ENCODE results near the gene STMND1. TPM values are rescaled to one million over a fixed set of nuclear protein-coding genes. Genes with fewer than 3 reads are reported as not detected.
"Not testable (repeated sequence)": the region's sequence is repeated elsewhere in the genome, so short reads cannot be mapped to it uniquely, and the experiment has no call there.

Gene STMND1
- total and polyA plus RNA-seq, 8 donors, result 0.78 to 6.5 (median 3.5) TPM; not detected in 1

- intact Hi-C loops (cut with DNase I), result no loop called here
- H3K27ac ChIP-seq, result no peak overlapping the region
- H3K36me3 ChIP-seq, result no peaks in the 10 kb centered on the region
- no peaks in the 10 kb centered on the region for H3K27me3 ChIP-seq
- no peak overlapping the region for H3K4me3 ChIP-seq
- DNase-seq (no peak), ATAC-seq (no peak)
- TF ChIP-seq CTCF (IDR thresholded peaks at IDR 0.05), result no peak
- peaks cover 0 to 9% of the 10 kb centered on the region in 2 donors for H3K9me3 ChIP-seq
- no peaks in the 10 kb centered on the region for H3K4me1 ChIP-seq
Observed at GRCh38 chr6:17066610-17067009, 35.2 kb upstream of the STMND1 start.

- H3K27me3 ChIP-seq; H3K4me1 ChIP-seq; H3K9me3 ChIP-seq; H3K27ac ChIP-seq; H3K36me3 ChIP-seq; DNase-seq; intact Hi-C loops (cut with DNase I); H3K4me3 ChIP-seq; ATAC-seq: not testable (repeated sequence)
Observed at GRCh38 chr6:17068972-17069371, 32.9 kb upstream of the STMND1 start.

GRCh38 chr6:17070400-17070799, 31.4 kb upstream of the STMND1 start:
- H3K27ac ChIP-seq; H3K4me3 ChIP-seq; intact Hi-C loops (cut with DNase I); H3K4me1 ChIP-seq; DNase-seq; H3K27me3 ChIP-seq; H3K9me3 ChIP-seq; H3K36me3 ChIP-seq; ATAC-seq: not testable (repeated sequence)

GRCh38 chr6:17073596-17073995, 28.3 kb upstream of the STMND1 start:
- H3K36me3 ChIP-seq, result not testable (repeated sequence)

GRCh38 chr6:17081273-17081672, 20.6 kb upstream of the STMND1 start:
- no peaks in the 10 kb centered on the region for H3K36me3 ChIP-seq
- ATAC-seq (no peak), DNase-seq (no peak)
- no peak overlapping the region for H3K4me3 ChIP-seq
- H3K9me3 ChIP-seq, result peaks cover 0 to 4% of the 10 kb centered on the region in 2 donors
- H3K4me1 ChIP-seq, result no peaks in the 10 kb centered on the region
- no peaks in the 10 kb centered on the region for H3K27me3 ChIP-seq
- no peak overlapping the region for H3K27ac ChIP-seq
- no peak for TF ChIP-seq CTCF (IDR thresholded peaks at IDR 0.05)
- intact Hi-C loops (cut with DNase I), result loop anchor here in 1 of 2 donors (10.0 kb wide), 1 partner anchor 316 kb away; the partner anchor contains the start of gene ATXN1

More at GRCh38 chr6:17073596-17073995, 28.3 kb upstream of the STMND1 start:
- ATAC-seq (peak; percentile 96), DNase-seq (peak in 1 of 4 donors; percentile 43)
- intact Hi-C loops (cut with DNase I); H3K4me1 ChIP-seq; H3K4me3 ChIP-seq; H3K27me3 ChIP-seq; H3K27ac ChIP-seq: not testable (repeated sequence)
- peaks cover 0 to 18% of the 10 kb centered on the region in 2 donors for H3K9me3 ChIP-seq

- no peak for DNase-seq
- H3K4me3 ChIP-seq, result no peak overlapping the region
- no peak for ATAC-seq
- no peaks in the 10 kb centered on the region for H3K36me3 ChIP-seq
- no peaks in the 10 kb centered on the region for H3K9me3 ChIP-seq
- no peak overlapping the region for H3K27ac ChIP-seq
- TF ChIP-seq CTCF (IDR thresholded peaks at IDR 0.05), result no peak
- no peaks in the 10 kb centered on the region for H3K4me1 ChIP-seq
- intact Hi-C loops (cut with DNase I), result loop anchor here in 1 of 2 donors (10.0 kb wide), 1 partner anchor 317 kb away; the partner anchor contains the start of gene ATXN1
- H3K27me3 ChIP-seq, result peaks cover 0 to 3% of the 10 kb centered on the region in 2 donors
Observed at GRCh38 chr6:17081860-17082508, 19.9 kb upstream of the STMND1 start.

GRCh38 chr6:17083397-17083796, 18.5 kb upstream of the STMND1 start:
- no peak for ATAC-seq
- no peak overlapping the region for H3K4me3 ChIP-seq
- DNase-seq, result no peak
- H3K9me3 ChIP-seq, result no peaks in the 10 kb centered on the region
- H3K36me3 ChIP-seq, result no peaks in the 10 kb centered on the region
- peaks cover 0 to 6% of the 10 kb centered on the region in 2 donors for H3K27me3 ChIP-seq
- no peaks in the 10 kb centered on the region for H3K4me1 ChIP-seq
- TF ChIP-seq CTCF (IDR thresholded peaks at IDR 0.05), result no peak
- intact Hi-C loops (cut with DNase I), result loop anchor here in 1 of 2 donors (10.0 kb wide), 1 partner anchor 319 kb away; the partner anchor contains the start of gene ATXN1
- no peak overlapping the region for H3K27ac ChIP-seq
